ENCODE data around the gene RNF115. TPM values are rescaled to one million over a fixed set of nuclear protein-coding genes. Genes with fewer than 3 reads are reported as not detected.

Gene RNF115
- total and polyA plus RNA-seq, 2 of the 4 experiments (the other 2 are of a cell fraction): 13.5 to 22.9 TPM

DNA sequence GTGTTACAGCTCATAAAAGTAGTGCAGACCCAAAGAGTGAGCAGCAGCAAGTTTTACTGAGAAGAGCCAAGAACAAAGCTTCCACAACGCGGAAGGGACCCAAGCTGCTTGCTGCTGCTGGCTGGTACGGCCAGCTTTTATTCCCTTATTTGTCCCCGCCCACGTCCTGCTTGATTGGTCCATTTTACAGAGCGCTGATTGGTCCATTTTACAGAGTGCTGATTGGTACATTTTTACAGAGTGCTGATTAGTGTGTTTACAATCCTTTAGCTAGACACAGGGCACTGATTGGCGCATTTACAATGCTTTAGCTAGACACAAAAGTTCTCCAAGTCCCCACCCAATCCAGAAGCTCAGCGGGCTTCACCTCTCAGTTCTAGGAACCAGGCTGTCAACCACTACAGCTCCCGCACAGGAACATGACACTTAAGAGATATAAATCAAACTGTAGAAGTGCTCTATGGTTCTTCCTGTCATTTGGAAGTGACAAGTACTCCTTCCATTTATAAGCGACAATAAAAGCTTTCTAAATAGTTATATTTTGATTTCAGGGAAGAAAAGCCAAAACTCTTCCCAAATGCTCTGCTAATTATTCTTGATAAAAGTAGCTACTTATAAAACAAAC is 28.5 kb downstream of the RNF115 start:
- BruUV-seq (replicated peaks): no TSS peak
- Histone ChIP-seq H2BK20ac (ENCODE audit: low read depth, low read length) (no peak overlapping the region), H3K79me1 (ENCODE audit: low read depth in 1 of 2, low read length in 2 of 2) (peaks cover 20 to 86% of the 10 kb centered on the region in 2 experiments), H2AK5ac (ENCODE audit: low read depth, low read length) (no peak overlapping the region), H3K4ac (ENCODE audit: low read depth, low read length) (no peak overlapping the region), H3K27ac (ENCODE audit: insufficient read depth, low read length) (no peak overlapping the region), H3K36me3 (ENCODE audit: control insufficient read depth, insufficient read depth, low read length) (peaks cover 12% of the 10 kb centered on the region), H3K4me2 (ENCODE audit: low read depth, low read length) (no peak overlapping the region), H3K14ac (replicated peaks; ENCODE audit: low read depth, low read length) (no peak overlapping the region), H3K4me1 (ENCODE audit: control insufficient read depth, insufficient read depth, low read length) (peaks cover under 1% of the 10 kb centered on the region; the same call in 1 of the 2 replicates), H2BK15ac (ENCODE audit: low read depth, low read length) (no peak overlapping the region), H3K9me1 (ENCODE audit: insufficient read depth, low read length) (peaks cover 3% of the 10 kb centered on the region; the same call in 1 of the 2 replicates), H2AFZ (replicated peaks; ENCODE audit: low read length, poor library complexity) (no peak overlapping the region), H3K56ac (ENCODE audit: extremely low read depth, insufficient read depth, low read length) (no peak overlapping the region), H3K4me3 (ENCODE audit: insufficient read depth, low read depth, low read length) (no peak overlapping the region), H4K8ac (ENCODE audit: low read depth in 2 of 2, low read length in 2 of 2) (no peak overlapping the region), H2BK120ac (ENCODE audit: low read depth, low read length) (no peak overlapping the region), H4K20me1 (ENCODE audit: insufficient read depth, low read length) (peaks cover 19% of the 10 kb centered on the region; the same call in 1 of the 2 replicates), H4K5ac (ENCODE audit: low read depth, low read length) (no peak overlapping the region), H3K27me3 (ENCODE audit: control insufficient read depth, insufficient read depth, low read length) (no peaks in the 10 kb centered on the region), H3K23ac (ENCODE audit: low read depth, low read length) (no peak overlapping the region), H3K18ac (ENCODE audit: low read depth, low read length) (no peak overlapping the region), H2BK5ac (ENCODE audit: low read depth, low read length, poor library complexity, severe bottlenecking) (no peak overlapping the region), H3K9ac (ENCODE audit: low read depth, low read length) (no peak overlapping the region), H3K9me3 (ENCODE audit: control insufficient read depth, insufficient read depth, low read length) (peaks cover 5% of the 10 kb centered on the region), H2AK9ac (replicated peaks; ENCODE audit: low read depth, low read length, poor library complexity) (no peak overlapping the region), H4K91ac (ENCODE audit: insufficient read depth, low read depth, low read length) (no peak overlapping the region)
- ChIA-PET CTCF (no interaction called here), POLR2A (ENCODE audit: unreplicated experiment) (no interaction called here)
- ATAC-seq (ENCODE audit: low read depth) (no peak), DNase-seq (no peak)
- 93% methylated on average over 5 of the region's 10 CpGs; no CpG with 5 or more reads in 1 of the 2 experiments for WGBS, 2 experiments (ENCODE audit: extremely low coverage in 2 of 2, insufficient read length in 1 of 2)
- dilution Hi-C loops (cut with HindIII; ENCODE audit: low sequenced_read_pairs, unreplicated experiment): no loop called here
- in situ Hi-C loops (cut with MboI; ENCODE audit: low sequenced_read_pairs): no loop called here
- TF ChIP-seq BHLHE40 (IDR thresholded peaks at IDR 0.05; ENCODE audit: low read depth, low read length): no peak
- TF ChIP-seq RCOR1 (IDR thresholded peaks at IDR 0.05; ENCODE audit: insufficient replicate concordance, low read length): no peak
- TF ChIP-seq CEBPB (IDR thresholded peaks at IDR 0.05; ENCODE audit: low read depth, low read length): no peak
- TF ChIP-seq POLR2A (IDR thresholded peaks at IDR 0.05; ENCODE audit: low read depth, low read length): no peak
- TF ChIP-seq FOS (IDR thresholded peaks at IDR 0.05; ENCODE audit: low read depth, low read length): no peak
- TF ChIP-seq, protein P1, sequence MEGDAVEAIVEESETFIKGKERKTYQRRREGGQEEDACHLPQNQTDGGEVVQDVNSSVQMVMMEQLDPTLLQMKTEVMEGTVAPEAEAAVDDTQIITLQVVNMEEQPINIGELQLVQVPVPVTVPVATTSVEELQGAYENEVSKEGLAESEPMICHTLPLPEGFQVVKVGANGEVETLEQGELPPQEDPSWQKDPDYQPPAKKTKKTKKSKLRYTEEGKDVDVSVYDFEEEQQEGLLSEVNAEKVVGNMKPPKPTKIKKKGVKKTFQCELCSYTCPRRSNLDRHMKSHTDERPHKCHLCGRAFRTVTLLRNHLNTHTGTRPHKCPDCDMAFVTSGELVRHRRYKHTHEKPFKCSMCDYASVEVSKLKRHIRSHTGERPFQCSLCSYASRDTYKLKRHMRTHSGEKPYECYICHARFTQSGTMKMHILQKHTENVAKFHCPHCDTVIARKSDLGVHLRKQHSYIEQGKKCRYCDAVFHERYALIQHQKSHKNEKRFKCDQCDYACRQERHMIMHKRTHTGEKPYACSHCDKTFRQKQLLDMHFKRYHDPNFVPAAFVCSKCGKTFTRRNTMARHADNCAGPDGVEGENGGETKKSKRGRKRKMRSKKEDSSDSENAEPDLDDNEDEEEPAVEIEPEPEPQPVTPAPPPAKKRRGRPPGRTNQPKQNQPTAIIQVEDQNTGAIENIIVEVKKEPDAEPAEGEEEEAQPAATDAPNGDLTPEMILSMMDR (conservative IDR thresholded peaks at IDR 0.05; ENCODE audit: low read depth, low read length): no peak
- no peak for TF ChIP-seq MAFK (IDR thresholded peaks at IDR 0.05; ENCODE audit: low read depth, low read length)
- no peak for TF ChIP-seq MAZ (IDR thresholded peaks at IDR 0.05; ENCODE audit: borderline replicate concordance, low read depth, low read length)
- TF ChIP-seq NFE2L2 (IDR thresholded peaks at IDR 0.05; ENCODE audit: low read depth, low read length): no peak
- TF ChIP-seq RFX5 (IDR thresholded peaks at IDR 0.05; ENCODE audit: low read depth, low read length): no peak
- no peak for TF ChIP-seq CHD1 (IDR thresholded peaks at IDR 0.05; ENCODE audit: low read depth, low read length)
- TF ChIP-seq, protein P2, sequence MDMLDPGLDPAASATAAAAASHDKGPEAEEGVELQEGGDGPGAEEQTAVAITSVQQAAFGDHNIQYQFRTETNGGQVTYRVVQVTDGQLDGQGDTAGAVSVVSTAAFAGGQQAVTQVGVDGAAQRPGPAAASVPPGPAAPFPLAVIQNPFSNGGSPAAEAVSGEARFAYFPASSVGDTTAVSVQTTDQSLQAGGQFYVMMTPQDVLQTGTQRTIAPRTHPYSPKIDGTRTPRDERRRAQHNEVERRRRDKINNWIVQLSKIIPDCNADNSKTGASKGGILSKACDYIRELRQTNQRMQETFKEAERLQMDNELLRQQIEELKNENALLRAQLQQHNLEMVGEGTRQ (IDR thresholded peaks at IDR 0.05; ENCODE audit: low read depth, low read length): no peak
- TF ChIP-seq, protein P3, sequence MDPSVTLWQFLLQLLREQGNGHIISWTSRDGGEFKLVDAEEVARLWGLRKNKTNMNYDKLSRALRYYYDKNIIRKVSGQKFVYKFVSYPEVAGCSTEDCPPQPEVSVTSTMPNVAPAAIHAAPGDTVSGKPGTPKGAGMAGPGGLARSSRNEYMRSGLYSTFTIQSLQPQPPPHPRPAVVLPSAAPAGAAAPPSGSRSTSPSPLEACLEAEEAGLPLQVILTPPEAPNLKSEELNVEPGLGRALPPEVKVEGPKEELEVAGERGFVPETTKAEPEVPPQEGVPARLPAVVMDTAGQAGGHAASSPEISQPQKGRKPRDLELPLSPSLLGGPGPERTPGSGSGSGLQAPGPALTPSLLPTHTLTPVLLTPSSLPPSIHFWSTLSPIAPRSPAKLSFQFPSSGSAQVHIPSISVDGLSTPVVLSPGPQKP (IDR thresholded peaks at IDR 0.05; ENCODE audit: borderline replicate concordance, low read depth, low read length): no peak
- TF ChIP-seq MXI1 (IDR thresholded peaks at IDR 0.05; ENCODE audit: borderline replicate concordance, low read depth, low read length): no peak
- no peak for TF ChIP-seq RAD21 (IDR thresholded peaks at IDR 0.05; ENCODE audit: low read length)
- TF ChIP-seq SMC3 (IDR thresholded peaks at IDR 0.05; ENCODE audit: low read depth, low read length): no peak
- intact Hi-C loops (cut with micrococcal nuclease): no loop called here

All from IMR-90 (cell line).